CD1c-positive myeloid dendritic cell (primary cell): Measurements from ENCODE around the gene GLOD5.

Source experiments
- DNase-seq: peaks from one replicate; pipeline ENCODE4 v3.0.0-alpha.2; 2016; ENCODE audit errors: extremely low spot score

Gene GLOD5

GRCh38 chrX:48753708-48754228, 7.8 kb upstream of the GLOD5 start:
- DNase-seq, result no peak

GRCh38 chrX:48754238-48754637, 7.3 kb upstream of the GLOD5 start:
- no peak for DNase-seq

DNA sequence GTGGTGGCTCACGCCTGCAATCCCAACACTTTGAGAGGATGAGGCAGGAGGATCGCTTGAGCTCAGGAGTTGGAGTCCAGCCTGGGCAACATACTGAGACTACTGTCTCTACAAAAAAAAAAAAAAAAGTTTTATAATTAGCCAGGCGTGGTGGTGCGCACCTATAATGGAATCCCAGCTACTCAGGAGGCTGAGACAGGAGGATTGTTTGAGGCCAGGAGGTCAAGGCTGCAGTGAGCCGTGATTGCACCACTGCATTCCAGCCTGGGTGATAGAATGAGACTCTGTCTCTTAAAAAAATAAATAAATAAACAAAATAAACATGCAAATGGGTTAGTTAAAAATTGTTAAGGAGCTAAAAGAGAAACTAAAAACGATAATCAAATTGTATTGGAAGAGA, 7.7 kb downstream of the GLOD5 start:
- no peak for DNase-seq

DNA sequence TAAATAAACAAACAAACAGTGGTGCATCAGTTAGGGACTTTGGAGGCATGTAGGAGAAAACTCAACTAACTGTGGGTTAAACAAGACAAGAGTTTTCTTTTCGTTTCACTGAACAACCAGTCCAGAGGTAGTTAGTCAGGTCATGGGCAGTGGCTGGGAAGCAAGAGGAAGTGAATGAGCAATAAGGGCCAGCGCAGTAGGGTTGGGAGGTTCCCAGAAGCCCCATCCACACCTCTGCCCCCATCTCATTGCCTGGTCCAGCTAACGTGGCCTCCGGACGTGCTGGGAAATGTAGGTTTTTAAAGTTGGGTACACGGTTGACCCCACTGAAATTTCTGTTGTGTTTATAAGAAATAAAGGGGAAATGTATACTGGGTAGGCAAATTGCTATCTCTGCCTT, 8.7 kb downstream of the GLOD5 start:
- no peak for DNase-seq

- DNase-seq, result no peak
Measured at GRCh38 chrX:48772602-48773001, 11.1 kb downstream of the GLOD5 start.

DNA sequence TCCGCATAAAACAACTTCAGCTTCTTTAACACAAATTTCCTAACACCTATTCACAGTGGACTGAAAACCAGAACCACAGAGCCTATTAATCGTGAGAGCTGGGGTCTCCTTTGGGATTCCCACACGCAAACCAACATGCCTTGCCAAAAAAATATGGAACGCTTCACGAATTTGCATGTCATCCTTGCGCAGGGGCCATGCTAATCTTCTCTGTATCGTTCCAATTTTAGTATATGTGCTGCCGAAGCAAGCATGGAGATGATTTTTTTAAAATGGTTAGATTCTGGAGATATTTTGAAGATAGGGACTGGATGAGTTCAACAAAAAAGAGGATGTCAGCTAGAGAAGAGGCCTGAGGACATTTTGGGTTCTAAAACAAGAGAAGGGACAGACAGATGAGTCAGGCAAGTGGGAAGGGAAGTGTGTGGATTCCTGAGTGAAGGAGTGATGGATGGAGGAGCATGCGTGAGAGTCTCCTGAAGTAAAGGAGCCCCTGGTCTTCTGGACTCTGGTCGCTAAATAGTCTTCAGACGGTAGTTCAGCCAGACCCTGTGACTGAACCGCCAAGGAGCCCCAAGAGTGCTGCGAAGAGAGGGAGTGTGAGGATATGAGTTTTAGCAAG, 15.4 kb downstream of the GLOD5 start:
- no peak for DNase-seq

GRCh38 chrX:48779399-48779798, 17.9 kb downstream of the GLOD5 start:
- no peak for DNase-seq

GRCh38 chrX:48781705-48782104, 20.2 kb downstream of the GLOD5 start:
- DNase-seq, result no peak

- no peak for DNase-seq
Measured at GRCh38 chrX:48782216-48782615, 20.7 kb downstream of the GLOD5 start.

DNA sequence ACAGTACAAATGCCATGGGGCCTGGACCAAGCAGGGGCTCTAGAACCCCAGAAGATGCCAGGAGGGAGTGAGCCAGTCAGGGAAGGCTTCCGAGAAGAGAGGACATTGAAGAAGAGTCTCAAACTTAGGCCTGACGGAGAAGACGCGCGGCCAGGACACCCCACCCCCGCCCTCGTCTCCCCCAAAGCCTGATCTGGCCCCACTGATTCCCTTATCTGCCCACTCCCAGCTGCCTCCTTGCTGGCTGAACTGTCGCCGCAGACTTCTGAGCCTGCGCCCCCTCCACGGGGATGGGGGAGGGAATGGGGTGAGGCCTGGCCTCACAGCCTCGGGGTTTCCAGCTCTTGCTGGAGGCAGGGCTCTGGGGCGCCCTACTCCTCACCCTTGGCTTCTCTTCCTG, 21.2 kb downstream of the GLOD5 start:
- DNase-seq, result no peak

DNA sequence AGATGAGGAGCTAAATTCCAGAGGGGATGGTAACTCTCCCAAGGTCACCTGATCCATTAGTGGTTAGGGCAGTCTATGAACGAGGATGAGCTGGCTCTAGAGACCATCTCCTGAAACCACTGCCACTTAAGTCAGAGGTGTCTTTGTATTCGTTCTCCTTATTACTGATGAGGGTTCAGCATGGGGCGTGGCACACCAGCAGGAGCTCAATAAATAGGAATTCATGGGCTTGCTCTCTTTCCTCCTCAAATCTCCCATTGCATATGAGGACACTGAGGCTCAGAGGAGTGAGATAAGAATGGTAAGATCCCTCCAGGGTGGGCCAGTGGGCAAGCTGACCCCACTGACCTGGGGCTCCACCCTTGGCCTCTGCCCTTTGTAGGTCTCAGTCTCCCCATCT, 23.2 kb downstream of the GLOD5 start:
- DNase-seq, result no peak

DNA sequence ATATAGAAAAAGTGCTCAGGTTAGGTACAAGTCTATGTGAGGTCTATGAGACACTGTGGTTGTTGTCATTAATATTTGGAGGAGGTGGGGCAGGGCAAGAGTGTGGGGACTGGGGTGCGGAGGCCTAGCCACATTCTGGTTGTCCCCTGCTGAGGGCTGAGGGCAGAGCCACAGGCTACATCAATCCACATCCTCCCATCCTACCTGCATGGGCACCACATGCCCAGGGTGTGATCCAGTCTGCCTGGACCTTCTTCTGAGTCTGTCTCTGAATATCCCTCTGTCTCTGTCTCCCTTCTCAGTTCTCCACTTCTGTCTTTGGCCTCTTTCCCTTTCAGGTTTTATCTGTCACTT, 23.6 kb downstream of the GLOD5 start:
- DNase-seq, result no peak

DNA sequence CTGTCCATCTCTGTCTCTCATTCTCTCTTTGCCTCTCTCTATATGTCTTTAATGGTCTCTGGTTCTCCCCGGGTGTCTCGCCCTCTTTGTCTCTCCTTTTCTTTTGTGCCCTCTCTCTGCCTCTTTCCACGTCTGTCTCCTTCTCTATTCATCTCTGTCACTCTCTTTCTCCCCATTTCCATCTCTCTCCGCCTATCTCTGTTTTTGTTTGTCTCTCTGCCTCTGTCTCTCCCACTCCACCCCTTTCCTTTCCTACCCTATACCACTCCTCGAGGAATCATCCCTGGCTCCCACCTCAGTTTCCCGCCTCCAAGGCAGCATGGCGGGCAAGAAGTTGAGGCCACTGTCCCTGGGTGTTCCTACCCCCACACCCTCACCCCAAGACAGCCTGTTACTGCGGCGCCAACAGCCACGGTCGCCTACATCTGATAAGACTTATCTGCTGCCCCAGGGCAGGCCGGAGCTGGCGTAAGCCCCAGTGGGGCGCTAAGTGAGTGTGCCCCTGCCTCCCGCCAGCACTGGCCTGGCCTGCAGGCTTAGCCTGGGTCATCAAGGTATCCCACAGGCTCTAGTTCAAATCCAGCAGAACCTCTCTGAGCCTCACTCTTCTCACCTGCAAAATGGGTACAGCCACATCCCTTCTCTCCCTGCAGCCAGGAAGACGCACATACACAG, 24.1 kb downstream of the GLOD5 start:
- no peak for DNase-seq

DNA sequence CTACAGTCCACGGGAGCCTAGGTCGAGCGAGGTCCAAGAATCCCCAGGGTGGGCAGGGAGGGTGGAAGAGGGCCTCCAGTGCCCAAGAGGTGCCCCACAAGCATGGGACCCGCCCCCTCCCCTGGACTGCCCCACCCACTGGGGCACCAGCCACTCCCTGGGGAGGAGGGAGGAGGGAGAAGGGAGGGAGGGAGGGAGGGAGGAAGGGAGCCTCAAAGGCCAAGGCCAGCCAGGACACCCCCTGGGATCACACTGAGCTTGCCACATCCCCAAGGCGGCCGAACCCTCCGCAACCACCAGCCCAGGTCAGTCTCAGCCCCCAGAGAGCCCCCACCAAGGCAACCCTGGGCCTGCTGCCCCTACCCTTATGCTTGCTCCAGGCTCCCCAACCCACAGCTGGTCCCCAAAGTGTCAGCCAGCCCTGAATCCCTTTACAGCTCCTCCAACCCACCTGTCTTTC, 24.8 kb downstream of the GLOD5 start, which contains the start of gene GATA1:
Gene GATA1, plus strand, starts transcription at position 250 of the 460 bp plus-strand sequence. CDS start 4,520 bp downstream, outside the sequence.
- DNase-seq, result no peak

DNA sequence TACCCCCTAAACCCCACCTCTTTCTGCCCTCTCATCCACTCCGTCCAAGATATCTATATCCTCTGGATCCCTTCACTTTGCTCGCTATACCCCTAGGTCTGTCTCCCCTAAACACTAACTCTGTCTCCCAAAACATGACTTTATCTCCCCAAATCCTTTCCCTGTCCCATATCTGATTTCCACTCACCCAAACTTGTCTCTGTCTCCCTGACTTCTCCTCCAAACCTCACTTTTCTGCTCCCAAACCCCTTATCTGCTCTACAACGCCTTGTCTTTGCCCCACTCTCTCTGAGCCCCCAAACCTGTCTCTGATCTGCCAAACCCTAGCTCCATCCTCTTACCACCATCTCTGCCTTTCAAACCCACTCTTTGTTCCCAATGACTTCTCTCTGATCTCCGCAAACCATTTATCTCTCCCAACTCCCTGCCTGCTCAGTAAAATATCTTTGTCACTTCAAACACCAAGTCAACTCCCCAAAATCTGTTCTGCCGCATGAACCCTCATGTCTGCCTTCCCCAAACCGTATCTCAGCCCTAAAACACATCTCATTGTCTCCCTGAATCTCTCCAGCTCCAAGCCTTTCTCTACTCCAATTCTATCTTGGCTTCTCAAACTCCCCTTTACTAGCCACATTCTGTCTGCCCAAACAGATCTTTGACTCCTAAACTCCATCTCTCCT, 25.4 kb downstream of the GLOD5 start:
- no peak for DNase-seq

- no peak for DNase-seq
Measured at GRCh38 chrX:48787505-48788443, 26.2 kb downstream of the GLOD5 start.

DNA sequence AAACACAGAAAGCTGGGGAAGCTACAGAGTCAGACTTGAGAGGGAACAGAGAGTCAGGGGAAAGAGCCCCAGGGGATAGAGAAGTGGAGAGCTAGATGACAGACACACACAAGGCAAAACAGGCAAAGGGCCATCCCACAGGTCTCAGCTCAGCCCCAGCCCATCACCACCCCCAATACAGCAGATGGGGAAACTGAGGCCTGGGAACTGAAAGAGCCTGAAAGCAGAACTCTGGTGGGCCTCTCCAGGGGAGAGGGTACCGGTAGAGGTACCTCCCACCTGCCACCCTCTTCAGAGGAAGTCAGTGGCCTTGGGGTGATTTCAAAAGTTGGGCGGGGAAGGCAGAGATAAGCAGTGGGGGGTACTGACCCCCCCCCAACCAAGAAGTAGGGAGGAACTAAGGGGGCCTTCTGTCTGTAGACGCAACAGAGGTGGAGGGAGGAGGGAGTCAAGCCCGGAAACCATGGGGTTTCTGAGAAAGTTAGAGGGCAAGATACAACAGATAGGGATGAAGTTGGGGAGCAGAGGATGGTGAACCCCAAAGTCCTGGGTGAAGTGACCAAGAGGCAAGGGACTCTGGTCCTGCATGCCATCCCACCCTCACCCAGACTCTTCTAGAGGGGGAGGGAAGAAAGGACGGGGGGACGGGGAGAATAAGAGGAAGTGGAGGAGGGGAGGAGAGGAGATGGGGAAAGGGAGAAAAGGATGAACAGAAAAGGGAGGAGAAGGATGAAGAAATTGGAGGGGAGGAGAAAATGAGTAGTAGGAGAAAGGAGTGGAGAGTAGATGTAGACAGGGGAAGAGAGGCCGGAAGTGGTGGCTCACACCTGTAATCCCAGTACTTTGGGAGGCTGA, 28.0 kb downstream of the GLOD5 start:
- DNase-seq, result no peak

DNA sequence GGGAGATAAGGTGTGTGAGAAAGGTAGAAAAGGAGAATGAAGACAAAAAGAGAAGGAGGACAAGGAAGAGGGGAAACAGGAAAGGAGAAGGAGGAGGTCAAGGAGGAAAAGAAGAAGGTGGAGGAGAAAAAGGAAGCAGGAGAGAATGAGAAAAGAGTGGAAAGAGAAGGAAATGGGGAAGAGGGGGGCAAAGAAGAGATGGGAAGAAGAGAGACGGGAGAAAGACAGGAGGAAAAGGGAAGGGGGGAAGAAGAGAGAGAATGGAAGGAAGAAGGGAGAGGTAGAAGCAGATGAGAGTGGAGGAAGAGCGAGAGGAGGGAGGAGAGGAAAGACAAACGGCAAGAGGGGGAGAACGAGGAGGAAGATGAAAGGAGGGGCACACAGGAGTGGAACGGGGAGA, 28.9 kb downstream of the GLOD5 start:
- no peak for DNase-seq

DNA sequence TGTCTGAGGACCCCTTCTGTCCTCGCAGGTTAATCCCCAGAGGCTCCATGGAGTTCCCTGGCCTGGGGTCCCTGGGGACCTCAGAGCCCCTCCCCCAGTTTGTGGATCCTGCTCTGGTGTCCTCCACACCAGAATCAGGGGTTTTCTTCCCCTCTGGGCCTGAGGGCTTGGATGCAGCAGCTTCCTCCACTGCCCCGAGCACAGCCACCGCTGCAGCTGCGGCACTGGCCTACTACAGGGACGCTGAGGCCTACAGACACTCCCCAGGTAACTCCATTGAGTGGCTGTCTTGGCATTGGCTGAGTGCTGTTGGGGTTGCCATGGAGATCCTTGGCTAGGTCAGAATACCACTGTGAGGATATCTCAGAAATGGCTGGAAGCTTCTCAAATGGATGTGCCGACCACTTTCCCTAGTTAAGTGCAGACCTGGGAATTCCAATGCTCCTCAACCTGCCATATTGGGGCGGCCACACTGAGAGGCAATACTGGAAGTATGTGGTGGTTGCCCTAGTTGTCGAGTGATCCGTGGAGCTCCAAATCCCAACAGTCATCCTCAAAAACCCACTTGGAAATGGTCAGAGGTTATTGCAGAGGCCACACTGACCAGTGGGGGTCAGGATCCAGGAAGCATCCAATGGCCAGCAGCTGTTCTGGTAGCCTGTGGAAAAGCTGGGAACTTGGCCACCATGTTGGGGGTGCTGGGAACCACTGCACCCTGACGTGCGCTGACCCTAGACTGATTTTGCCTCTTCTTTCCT, 29.7 kb downstream of the GLOD5 start:
- DNase-seq, result no peak

DNA sequence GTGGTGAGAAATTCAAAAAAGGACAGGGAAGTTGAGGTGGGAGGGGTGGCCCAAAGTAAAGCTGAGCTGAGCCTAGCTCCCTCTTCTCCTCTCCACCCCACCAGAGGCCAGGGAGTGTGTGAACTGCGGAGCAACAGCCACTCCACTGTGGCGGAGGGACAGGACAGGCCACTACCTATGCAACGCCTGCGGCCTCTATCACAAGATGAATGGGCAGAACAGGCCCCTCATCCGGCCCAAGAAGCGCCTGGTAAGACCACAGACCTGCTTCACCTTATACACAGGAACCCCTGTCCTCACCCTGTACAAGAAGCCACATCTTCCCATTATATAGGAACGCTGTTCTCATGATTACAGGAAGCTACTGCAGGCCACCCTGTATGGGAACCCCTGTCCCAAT, 30.7 kb downstream of the GLOD5 start:
- DNase-seq, result no peak
